Epithelial cell of proximal tubule (primary cell): ENCODE data around the gene HIVEP1. TPM values are rescaled to one million over a fixed set of nuclear protein-coding genes. Genes with fewer than 3 reads are reported as not detected.

ENCODE experiments used
- DNase-seq: peaks from one replicate; pipeline ENCODE4 v3.0.0-alpha.2; 2011; ENCODE audit warnings: low read depth
- H3K4me3 ChIP-seq: 2 replicates; pipeline ENCODE4 v1.5.1; 2011; ENCODE audit warnings: low read depth, mild to moderate bottlenecking, low read length
- total RNA-seq: library from RNA; depleted of rRNA; stranded (reverse); fragments of >200 nt; gene quantifications from 2 replicates; pipeline ENCODE4 v1.2.3, GENCODE V29; 2015
- TF ChIP-seq, protein P1 (sequence below): conservative IDR thresholded peaks from 2 replicates; pipeline ENCODE4 v1.5.1; 2012; ENCODE audit warnings: low read depth, mild to moderate bottlenecking, low read length

HIVEP1 gene
- total RNA-seq, 1 donor from 2014 or later = 14.2 TPM

- TF ChIP-seq, protein P1, sequence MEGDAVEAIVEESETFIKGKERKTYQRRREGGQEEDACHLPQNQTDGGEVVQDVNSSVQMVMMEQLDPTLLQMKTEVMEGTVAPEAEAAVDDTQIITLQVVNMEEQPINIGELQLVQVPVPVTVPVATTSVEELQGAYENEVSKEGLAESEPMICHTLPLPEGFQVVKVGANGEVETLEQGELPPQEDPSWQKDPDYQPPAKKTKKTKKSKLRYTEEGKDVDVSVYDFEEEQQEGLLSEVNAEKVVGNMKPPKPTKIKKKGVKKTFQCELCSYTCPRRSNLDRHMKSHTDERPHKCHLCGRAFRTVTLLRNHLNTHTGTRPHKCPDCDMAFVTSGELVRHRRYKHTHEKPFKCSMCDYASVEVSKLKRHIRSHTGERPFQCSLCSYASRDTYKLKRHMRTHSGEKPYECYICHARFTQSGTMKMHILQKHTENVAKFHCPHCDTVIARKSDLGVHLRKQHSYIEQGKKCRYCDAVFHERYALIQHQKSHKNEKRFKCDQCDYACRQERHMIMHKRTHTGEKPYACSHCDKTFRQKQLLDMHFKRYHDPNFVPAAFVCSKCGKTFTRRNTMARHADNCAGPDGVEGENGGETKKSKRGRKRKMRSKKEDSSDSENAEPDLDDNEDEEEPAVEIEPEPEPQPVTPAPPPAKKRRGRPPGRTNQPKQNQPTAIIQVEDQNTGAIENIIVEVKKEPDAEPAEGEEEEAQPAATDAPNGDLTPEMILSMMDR = no peak
- no peak for DNase-seq
- no peak overlapping the region for H3K4me3 ChIP-seq
Measured at GRCh38 chr6:12083302-12083701, 71.2 kb downstream of the HIVEP1 start.

DNA sequence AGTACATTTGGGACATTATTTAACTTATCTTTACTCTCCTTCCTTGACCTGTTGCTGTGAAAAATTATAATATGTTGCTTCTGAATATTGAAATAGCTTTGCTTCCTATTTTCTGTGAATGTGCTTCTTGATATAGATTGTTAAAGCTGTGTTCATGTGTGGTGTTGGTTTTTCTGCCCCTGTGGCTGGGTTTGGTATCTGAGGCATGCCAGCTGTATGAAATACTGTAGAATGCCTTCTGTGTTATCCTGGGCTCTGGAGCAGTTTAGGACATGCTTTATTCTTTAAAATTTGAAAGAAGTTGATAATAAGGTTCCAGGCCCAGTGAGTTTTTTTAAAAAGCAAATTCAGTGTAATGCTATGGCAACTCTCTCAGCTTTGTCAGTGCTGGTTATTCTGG is 71.7 kb downstream of the HIVEP1 start:
- no peak for DNase-seq
- H3K4me3 ChIP-seq = no peak overlapping the region
- TF ChIP-seq, protein P1 = no peak

GRCh38 chr6:12084681-12085080 is 72.6 kb downstream of the HIVEP1 start:
- no peak for DNase-seq
- no peak overlapping the region for H3K4me3 ChIP-seq
- TF ChIP-seq, protein P1 = no peak

DNA sequence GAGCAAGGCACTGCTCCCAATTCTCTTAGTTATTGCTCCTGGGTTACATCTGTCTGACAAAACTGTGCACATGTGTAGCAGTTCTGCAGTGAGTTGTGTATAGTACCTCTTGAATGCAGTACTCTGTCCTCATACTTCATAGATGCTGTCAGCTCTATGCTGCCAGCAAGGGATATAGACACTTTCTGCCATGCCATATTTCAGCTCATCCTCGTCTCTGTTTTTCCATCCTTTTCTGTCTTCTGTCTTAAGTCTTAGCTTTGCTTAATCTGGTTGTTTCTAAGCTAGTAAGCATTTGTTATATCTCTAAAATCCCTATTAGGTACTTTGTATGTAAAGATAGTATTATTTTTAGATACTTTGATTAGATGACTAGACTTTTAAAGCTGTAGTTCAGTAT is 76.4 kb downstream of the HIVEP1 start:
- TF ChIP-seq, protein P1 = no peak
- DNase-seq = no peak
- no peak overlapping the region for H3K4me3 ChIP-seq

GRCh38 chr6:12090714-12091113 is 78.6 kb downstream of the HIVEP1 start:
- H3K4me3 ChIP-seq = no peak overlapping the region
- DNase-seq = no peak
- TF ChIP-seq, protein P1 = no peak

DNA sequence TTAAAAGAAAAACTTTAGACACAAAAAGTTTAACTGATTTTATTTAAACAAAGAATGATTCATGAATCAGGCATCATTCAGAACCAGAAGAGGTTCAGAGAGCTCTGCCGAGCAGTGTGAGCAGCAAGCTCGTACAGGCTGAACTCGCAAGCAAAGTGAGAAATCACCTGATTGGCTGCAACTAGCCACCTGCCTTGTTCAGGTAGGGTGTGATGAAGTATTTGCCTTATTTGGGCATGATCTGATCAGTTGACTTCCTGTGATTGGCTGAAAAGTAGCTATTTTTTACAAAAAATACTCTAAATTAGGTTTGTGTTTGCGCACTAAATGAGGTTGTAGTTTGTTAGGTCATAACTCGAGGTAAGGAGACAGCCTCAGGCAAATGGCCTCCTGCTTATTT is 80.7 kb downstream of the HIVEP1 start:
- DNase-seq = no peak
- TF ChIP-seq, protein P1 = no peak
- H3K4me3 ChIP-seq = no peak overlapping the region

DNA sequence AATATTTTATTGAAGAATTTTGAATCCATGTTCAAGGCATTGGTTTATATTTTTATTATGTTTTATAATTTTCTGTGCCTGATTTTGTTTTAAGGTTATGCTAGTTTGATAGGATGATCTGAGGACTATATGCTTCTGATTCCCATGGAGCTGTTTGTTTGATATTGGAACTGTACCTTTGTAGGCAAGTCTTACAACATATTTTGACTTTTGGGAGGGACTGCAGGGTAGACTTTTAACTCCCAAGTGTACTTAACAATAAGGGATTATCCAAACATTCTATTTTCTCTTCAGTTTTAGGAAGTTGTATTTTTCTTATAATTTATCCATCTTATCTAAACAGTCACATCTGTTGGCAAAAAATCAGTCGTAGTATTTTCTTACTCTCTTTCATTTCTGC is 82.6 kb downstream of the HIVEP1 start:
- no peak for DNase-seq
- TF ChIP-seq, protein P1 = no peak
- H3K4me3 ChIP-seq = no peak overlapping the region
